K562 (cell line): Measurements from ENCODE around the gene HOXB3. TPM values are rescaled to one million over a fixed set of nuclear protein-coding genes. Genes with fewer than 3 reads are reported as not detected.

Experiments used
- CBX8 ChIP-seq: fragments of 200-600 bp; sonication (generic); IDR thresholded peaks from 2 replicates; pipeline ENCODE4 v1.6.1; 2012; ENCODE audit warnings: borderline replicate concordance, mixed run types, low read depth, mild to moderate bottlenecking, moderate library complexity, mixed read lengths, low read length, control low read depth, inconsistent platforms; ENCODE audit not compliant: poor library complexity, severe bottlenecking; ENCODE audit errors: extremely low read depth
- ELF1 ChIP-seq: fragments of 200-800 bp; sonication (Bioruptor generic); IDR thresholded peaks from 2 replicates; pipeline ENCODE4 v1.6.1; 2016; ENCODE audit warnings: missing genetic modification characterization, missing compliant biosample characterization
- KHSRP ChIP-seq: fragments of 450-650 bp; IDR thresholded peaks from 2 replicates; pipeline ENCODE4 v1.6.1; 2017
- RBM25 ChIP-seq: fragments of 200-400 bp; formaldehyde crosslinking; IDR thresholded peaks from 2 replicates; pipeline ENCODE4 v1.6.1; 2018; ENCODE audit warnings: low read length, low read depth, moderate library complexity; ENCODE audit not compliant: severe bottlenecking
- RCOR1 ChIP-seq, 2 experiments: IDR thresholded peaks; 2 replicates each; pipeline ENCODE4 v1.6.1; 2012; ENCODE audit warnings: low read depth in 2 of 2, low read length in 2 of 2, borderline replicate concordance in 1 of 2, improper control_type of control experiment in 1 of 2
- SAFB ChIP-seq: fragments of 200-400 bp; formaldehyde crosslinking; IDR thresholded peaks from 2 replicates; pipeline ENCODE4 v1.6.1; 2017; ENCODE audit warnings: low read depth, low read length, borderline replicate concordance
- SMAD4 ChIP-seq: fragments of 250-450 bp; sonication (Bioruptor Pico); conservative IDR thresholded peaks from 2 replicates; pipeline ENCODE4 v1.8.0; 2021; ENCODE audit warnings: inconsistent platforms, mild to moderate bottlenecking, moderate library complexity
- SNIP1 ChIP-seq: fragments of 450-650 bp; IDR thresholded peaks from 2 replicates; pipeline ENCODE4 v1.7.1; 2017; ENCODE audit warnings: low read depth, mild to moderate bottlenecking
- TSC22D4 ChIP-seq: fragments of 450-650 bp; IDR thresholded peaks from 2 replicates; pipeline ENCODE4 v1.6.1; 2016; ENCODE audit warnings: missing genetic modification characterization, missing biosample characterization, control low read depth
- polyA plus RNA-seq, 8 experiments: library from polyadenylated mRNA; depleted of rRNA in 4 of 8; stranded (reverse) in 5 of 8; unstranded in 3 of 8; fragments of >200 nt; fragmentation: Nextera tagmentation in 2 of 8; fragmentation: Illumina TruSeq in 1 of 8; extraction: Ambion mirVana in 2 of 8; extraction: Trizol in 1 of 8; gene quantifications; 2 replicates each; pipeline versions ENCODE4 v1.2.1 to v1.2.3, GENCODE V29; 2011 to 2014; ENCODE audit warnings: inconsistent platforms in 1 of 8, missing spikeins in 1 of 8
- total RNA-seq, 7 experiments: library from RNA; depleted of rRNA in 6 of 7; stranded (reverse); fragments of >200 nt in 6 of 7; fragmentation: Illumina TruSeq in 2 of 7; extraction: Trizol in 2 of 7; gene quantifications; 2 replicates each; pipeline versions ENCODE4 v1.2.1 to v1.2.3, GENCODE V29; 2011 to 2021; ENCODE audit warnings: low replicate concordance in 1 of 7
- TF ChIP-seq, protein P1 (sequence below), 2 experiments: fragments of 450-650 bp; conservative IDR thresholded peaks; 2 replicates each; pipeline ENCODE4 v1.6.1; 2017; ENCODE audit warnings: mild to moderate bottlenecking in 2 of 2, moderate library complexity in 2 of 2
- TF ChIP-seq, protein P2 (sequence below): fragments of 250-450 bp; sonication (Bioruptor Pico); IDR thresholded peaks from 2 replicates; pipeline ENCODE4 v1.5.0; 2021
- TF ChIP-seq, protein P3 (sequence below): fragments of 450-650 bp; formaldehyde crosslinking; IDR thresholded peaks from 2 replicates; pipeline ENCODE4 v1.4.0; 2020; ENCODE audit warnings: mild to moderate bottlenecking, mixed read lengths
- TF ChIP-seq, protein P4 (sequence below): sonication (generic); formaldehyde crosslinking; IDR thresholded peaks from 2 replicates; pipeline ENCODE4 v1.8.1; 2023; ENCODE audit warnings: missing genetic modification reagents, mild to moderate bottlenecking, borderline replicate concordance
- TF ChIP-seq, protein P5 (sequence below): fragments of 450-650 bp; formaldehyde crosslinking; IDR thresholded peaks from 2 replicates; pipeline ENCODE4 v1.4.0; 2020; ENCODE audit warnings: mild to moderate bottlenecking, moderate library complexity

Gene HOXB3
- total and polyA plus RNA-seq, 9 of the 15 experiments (the other 6 are each of a cell fraction or from before 2014, with no cell fraction given) = 2.4 to 41.3 (median 20.2) TPM

DNA sequence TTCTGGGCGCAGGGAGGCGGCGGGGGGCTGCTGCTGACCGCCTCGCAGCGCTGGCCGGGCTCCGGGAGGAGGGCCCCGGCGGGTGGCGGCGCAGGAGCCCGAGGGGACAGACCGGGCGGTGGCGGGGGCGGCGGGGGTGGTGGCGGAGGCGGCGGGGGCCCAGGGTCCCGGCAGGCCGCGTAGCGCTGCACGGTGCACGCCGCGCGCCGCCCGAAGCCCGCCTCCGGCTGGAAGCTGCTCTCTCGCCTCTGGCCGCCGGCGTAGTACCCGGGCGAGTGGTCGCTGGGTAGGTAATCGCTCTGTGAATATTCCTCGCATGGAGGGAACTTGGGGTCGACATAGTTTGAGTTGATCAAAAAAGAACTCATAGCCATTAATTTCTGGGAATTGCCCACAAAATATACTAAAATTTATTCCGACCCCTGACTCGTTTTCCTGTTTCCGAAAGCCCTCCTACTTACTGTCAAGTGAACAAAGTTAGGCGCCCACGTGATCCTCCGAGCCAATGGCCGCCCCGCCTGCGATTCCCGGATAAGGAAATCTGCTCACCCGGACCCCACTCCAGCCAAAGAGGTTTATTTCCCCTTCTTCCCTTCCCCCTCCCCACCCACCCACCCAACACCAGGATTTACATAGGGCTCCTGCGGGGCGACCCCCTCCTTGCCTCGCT, 12.0 kb downstream of the HOXB3 start, which contains the start of gene HOXB4 (continued):
- TF ChIP-seq, protein P1, sequence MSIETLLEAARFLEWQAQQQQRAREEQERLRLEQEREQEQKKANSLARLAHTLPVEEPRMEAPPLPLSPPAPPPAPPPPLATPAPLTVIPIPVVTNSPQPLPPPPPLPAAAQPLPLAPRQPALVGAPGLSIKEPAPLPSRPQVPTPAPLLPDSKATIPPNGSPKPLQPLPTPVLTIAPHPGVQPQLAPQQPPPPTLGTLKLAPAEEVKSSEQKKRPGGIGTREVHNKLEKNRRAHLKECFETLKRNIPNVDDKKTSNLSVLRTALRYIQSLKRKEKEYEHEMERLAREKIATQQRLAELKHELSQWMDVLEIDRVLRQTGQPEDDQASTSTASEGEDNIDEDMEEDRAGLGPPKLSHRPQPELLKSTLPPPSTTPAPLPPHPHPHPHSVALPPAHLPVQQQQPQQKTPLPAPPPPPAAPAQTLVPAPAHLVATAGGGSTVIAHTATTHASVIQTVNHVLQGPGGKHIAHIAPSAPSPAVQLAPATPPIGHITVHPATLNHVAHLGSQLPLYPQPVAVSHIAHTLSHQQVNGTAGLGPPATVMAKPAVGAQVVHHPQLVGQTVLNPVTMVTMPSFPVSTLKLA (conservative IDR thresholded peaks at IDR 0.05) = peak; percentile 43 to 59; a peak in 3 of 4 replicates
- TF ChIP-seq ELF1 (peak; percentile 56), TSC22D4 (tag) (no peak), SMAD4 (CRISPR knock-in tag) (no peak), SAFB (no peak), RBM25 (peak; percentile 37), RCOR1 (IDR thresholded peaks at IDR 0.05; ENCODE audit: borderline replicate concordance in 1 of 2, low read depth in 2 of 2, low read length in 2 of 2) (peak in 1 of 2 experiments; percentile 9; a peak in 1 of 4 replicates), SNIP1 (no peak), KHSRP (no peak), CBX8 (no peak)
- TF ChIP-seq, protein P2, sequence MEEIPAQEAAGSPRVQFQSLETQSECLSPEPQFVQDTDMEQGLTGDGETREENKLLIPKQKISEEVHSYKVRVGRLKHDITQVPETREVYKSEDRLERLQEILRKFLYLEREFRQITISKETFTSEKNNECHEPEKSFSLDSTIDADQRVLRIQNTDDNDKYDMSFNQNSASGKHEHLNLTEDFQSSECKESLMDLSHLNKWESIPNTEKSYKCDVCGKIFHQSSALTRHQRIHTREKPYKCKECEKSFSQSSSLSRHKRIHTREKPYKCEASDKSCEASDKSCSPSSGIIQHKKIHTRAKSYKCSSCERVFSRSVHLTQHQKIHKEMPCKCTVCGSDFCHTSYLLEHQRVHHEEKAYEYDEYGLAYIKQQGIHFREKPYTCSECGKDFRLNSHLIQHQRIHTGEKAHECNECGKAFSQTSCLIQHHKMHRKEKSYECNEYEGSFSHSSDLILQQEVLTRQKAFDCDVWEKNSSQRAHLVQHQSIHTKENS = no peak
- TF ChIP-seq, protein P3, sequence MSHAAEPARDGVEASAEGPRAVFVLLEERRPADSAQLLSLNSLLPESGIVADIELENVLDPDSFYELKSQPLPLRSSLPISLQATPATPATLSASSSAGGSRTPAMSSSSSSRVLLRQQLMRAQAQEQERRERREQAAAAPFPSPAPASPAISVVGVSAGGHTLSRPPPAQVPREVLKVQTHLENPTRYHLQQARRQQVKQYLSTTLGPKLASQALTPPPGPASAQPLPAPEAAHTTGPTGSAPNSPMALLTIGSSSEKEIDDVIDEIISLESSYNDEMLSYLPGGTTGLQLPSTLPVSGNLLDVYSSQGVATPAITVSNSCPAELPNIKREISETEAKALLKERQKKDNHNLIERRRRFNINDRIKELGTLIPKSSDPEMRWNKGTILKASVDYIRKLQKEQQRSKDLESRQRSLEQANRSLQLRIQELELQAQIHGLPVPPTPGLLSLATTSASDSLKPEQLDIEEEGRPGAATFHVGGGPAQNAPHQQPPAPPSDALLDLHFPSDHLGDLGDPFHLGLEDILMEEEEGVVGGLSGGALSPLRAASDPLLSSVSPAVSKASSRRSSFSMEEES (CRISPR knock-in tag) = peak; percentile 77
- TF ChIP-seq, protein P4, sequence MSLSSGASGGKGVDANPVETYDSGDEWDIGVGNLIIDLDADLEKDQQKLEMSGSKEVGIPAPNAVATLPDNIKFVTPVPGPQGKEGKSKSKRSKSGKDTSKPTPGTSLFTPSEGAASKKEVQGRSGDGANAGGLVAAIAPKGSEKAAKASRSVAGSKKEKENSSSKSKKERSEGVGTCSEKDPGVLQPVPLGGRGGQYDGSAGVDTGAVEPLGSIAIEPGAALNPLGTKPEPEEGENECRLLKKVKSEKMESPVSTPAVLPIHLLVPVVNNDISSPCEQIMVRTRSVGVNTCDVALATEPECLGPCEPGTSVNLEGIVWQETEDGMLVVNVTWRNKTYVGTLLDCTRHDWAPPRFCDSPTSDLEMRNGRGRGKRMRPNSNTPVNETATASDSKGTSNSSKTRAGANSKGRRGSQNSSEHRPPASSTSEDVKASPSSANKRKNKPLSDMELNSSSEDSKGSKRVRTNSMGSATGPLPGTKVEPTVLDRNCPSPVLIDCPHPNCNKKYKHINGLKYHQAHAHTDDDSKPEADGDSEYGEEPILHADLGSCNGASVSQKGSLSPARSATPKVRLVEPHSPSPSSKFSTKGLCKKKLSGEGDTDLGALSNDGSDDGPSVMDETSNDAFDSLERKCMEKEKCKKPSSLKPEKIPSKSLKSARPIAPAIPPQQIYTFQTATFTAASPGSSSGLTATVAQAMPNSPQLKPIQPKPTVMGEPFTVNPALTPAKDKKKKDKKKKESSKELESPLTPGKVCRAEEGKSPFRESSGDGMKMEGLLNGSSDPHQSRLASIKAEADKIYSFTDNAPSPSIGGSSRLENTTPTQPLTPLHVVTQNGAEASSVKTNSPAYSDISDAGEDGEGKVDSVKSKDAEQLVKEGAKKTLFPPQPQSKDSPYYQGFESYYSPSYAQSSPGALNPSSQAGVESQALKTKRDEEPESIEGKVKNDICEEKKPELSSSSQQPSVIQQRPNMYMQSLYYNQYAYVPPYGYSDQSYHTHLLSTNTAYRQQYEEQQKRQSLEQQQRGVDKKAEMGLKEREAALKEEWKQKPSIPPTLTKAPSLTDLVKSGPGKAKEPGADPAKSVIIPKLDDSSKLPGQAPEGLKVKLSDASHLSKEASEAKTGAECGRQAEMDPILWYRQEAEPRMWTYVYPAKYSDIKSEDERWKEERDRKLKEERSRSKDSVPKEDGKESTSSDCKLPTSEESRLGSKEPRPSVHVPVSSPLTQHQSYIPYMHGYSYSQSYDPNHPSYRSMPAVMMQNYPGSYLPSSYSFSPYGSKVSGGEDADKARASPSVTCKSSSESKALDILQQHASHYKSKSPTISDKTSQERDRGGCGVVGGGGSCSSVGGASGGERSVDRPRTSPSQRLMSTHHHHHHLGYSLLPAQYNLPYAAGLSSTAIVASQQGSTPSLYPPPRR (CRISPR knock-in tag) = no peak
- TF ChIP-seq, protein P5, sequence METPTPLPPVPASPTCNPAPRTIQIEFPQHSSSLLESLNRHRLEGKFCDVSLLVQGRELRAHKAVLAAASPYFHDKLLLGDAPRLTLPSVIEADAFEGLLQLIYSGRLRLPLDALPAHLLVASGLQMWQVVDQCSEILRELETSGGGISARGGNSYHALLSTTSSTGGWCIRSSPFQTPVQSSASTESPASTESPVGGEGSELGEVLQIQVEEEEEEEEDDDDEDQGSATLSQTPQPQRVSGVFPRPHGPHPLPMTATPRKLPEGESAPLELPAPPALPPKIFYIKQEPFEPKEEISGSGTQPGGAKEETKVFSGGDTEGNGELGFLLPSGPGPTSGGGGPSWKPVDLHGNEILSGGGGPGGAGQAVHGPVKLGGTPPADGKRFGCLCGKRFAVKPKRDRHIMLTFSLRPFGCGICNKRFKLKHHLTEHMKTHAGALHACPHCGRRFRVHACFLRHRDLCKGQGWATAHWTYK (CRISPR knock-in tag) = no peak
